NCI-H2081 (cell line): ENCODE data around the gene IQSEC3.
"Not testable (repeated sequence)": the region's sequence is repeated elsewhere in the genome, so short reads cannot be mapped to it uniquely, and the experiment has no call there.

Experiments used
- DNase-seq, 2 experiments: peaks; one replicate each; lab custom pipeline; 2025; lab: John Stamatoyannopoulos, UW

IQSEC3 gene

GRCh38 chr12:111699-112493 lies 45.3 kb downstream of the IQSEC3 start:
- DNase-seq, result no peak

- DNase-seq, result no peak
Measured at GRCh38 chr12:113347-113746, 46.8 kb downstream of the IQSEC3 start.

DNA sequence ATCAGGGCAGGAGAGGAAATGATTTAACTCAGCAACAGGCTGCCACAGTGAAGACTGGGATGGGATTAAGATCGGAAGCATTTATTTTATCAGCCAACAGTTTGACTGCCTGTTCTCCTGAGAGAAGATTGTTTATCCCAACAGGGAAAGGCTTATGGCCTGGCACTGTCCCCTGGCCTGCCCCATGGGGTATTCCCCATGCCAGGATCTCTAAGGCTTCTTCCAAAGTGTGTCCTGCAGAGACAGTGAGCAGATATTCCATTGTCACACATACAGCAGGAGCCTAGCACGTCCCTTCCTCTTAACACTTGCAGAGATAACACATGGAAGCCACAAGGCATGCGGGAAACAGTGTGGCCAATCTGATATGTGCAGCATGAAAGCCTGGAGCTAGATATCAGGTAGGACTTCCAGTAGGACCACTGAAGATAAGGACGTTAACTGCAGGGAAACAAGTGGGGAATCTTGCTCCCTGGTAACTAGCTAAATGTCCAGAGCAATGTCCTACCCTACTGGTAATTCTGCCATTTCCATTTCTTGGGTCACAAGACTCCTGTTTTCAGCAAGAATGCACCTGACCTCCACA lies 48.2 kb downstream of the IQSEC3 start:
- no peak for DNase-seq

- DNase-seq, result no peak
Measured at GRCh38 chr12:115518-115917, 49.0 kb downstream of the IQSEC3 start.

GRCh38 chr12:115960-116915 lies 49.7 kb downstream of the IQSEC3 start:
- no peak for DNase-seq

DNA sequence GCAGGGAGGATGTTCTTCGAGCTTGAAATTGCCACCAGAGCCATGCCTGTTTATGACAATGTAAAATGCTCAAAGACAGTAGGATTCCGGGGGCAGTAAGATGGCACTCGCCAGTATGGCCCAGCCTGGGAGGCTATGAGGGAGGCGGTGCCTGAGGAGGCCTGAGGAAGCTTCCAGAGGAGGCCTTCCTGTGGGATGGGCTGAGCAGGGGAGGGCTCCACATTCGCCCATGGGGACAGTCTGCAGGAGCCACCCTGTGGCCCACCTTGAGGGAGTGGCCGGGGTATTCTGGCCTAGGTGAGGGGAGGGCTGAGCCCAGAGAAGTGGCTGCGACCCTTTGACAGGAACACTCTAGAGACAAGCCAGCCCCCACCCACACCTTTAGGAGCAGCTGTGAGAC lies 50.7 kb downstream of the IQSEC3 start:
- no peak for DNase-seq

GRCh38 chr12:117816-118345 lies 51.3 kb downstream of the IQSEC3 start:
- no peak for DNase-seq

GRCh38 chr12:118591-118990 lies 52.0 kb downstream of the IQSEC3 start:
- no peak for DNase-seq

GRCh38 chr12:120951-121350 lies 54.4 kb downstream of the IQSEC3 start:
- no peak for DNase-seq

DNA sequence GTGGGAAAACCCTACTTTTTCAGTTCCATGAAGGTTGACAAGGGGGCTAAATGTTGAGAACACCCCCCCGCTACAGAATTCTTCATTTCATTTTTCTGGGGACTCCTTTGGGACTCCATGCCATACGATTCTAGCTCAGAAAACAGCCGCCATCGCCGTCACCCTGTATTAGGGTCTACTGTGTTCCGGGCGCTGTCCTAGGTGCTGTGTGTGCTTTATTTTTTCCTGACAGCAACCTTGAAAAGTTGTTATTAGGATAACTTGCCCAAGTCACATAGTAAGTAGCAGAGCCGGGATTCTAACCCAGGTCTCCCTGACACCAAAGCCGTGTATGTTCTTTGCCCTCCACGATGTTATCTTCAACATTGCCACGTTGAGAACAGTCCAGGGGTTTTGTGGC lies 55.1 kb downstream of the IQSEC3 start:
- no peak for DNase-seq

- no peak for DNase-seq
Measured at GRCh38 chr12:125075-125474, 58.5 kb downstream of the IQSEC3 start.

GRCh38 chr12:125566-125965 lies 59.0 kb downstream of the IQSEC3 start:
- DNase-seq, result no peak

GRCh38 chr12:128079-128478 lies 61.5 kb downstream of the IQSEC3 start:
- peak in 1 of 2 experiments; percentile 15 for DNase-seq

DNA sequence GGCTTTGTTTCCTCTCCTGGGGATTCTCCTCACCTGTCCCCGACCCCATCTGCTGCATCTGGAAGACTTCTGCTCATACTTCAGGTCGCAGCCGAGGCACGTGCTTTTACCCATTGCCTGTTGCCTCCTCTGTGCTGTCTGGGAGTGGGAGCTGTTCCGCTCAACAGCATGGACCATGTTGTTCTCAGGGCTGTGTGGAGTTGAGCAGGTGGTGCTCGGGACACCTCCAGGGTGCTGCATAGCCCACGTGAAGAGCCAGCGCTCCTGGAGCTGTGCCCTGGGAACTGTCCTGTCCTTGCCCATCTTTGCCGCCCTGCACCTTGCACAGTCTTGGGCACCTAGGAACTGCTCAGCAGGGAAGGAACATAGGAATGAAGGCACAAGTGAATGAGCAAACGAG lies 62.4 kb downstream of the IQSEC3 start:
- DNase-seq, result no peak

GRCh38 chr12:130519-130918 lies 64.0 kb downstream of the IQSEC3 start:
- no peak for DNase-seq

GRCh38 chr12:131008-131407 lies 64.4 kb downstream of the IQSEC3 start:
- DNase-seq, result no peak

- DNase-seq, result no peak
Measured at GRCh38 chr12:131732-132495, 65.3 kb downstream of the IQSEC3 start.

- not testable (repeated sequence) for DNase-seq
Measured at GRCh38 chr12:133616-134232, 67.2 kb downstream of the IQSEC3 start.

DNA sequence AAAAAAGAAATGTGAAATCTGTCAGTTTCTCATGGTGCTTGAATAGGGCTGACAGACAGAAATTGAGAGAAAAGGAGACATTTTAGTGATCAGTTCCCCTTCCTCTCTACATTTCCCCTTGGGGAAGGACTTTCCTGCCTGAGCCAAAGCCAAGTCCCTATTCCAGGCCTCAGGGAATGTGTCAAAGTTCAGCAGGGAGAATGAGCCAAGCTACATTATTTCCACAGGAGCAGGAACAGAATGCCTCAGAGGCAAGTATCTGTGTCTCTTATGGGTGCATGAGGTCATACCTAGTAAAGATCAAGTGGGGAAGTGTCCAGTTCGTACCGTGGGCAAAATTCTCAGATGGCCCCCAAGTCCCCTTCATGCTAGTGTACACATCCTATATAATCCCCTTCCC lies 68.6 kb downstream of the IQSEC3 start:
- no peak for DNase-seq

GRCh38 chr12:138171-138897 lies 71.8 kb downstream of the IQSEC3 start:
- DNase-seq, result no peak
